PC-9 (cell line): ENCODE measurements around the gene MAN1C1. TPM values are rescaled to one million over a fixed set of nuclear protein-coding genes. Genes with fewer than 3 reads are reported as not detected.

Source experiments
- BruUV-seq: library from RNA; stranded (reverse); fragments of 400-500 nt; replicated peaks from 2 replicates; lab custom pipeline; 2021; lab: Mats Ljungman, UMichigan
- CTCF ChIA-PET: fragments of 300-600 bp; sonication (Branson Sonifier 250); formaldehyde crosslinking; loops from one replicate; lab custom pipeline; 2022; ENCODE audit warnings: antibody characterized with exemption; lab: Charles Lee
- POLR2A ChIA-PET: fragments of 300-600 bp; sonication (Branson Sonifier 250); formaldehyde crosslinking; loops from one replicate; lab custom pipeline; 2022; ENCODE audit warnings: antibody characterized with exemption; ENCODE audit not compliant: unreplicated experiment; lab: Charles Lee
- DNase-seq, 2 experiments: peaks; one replicate each; pipeline versions ENCODE4 v3.0.0 to v3.0.0-alpha.2; 2015 to 2022; ENCODE audit warnings: mixed read lengths in 1 of 2
- H2AFZ ChIP-seq: fragments of 200-600 bp; sonication (generic); 2 replicates; pipeline ENCODE4 v1.8.1; 2017; ENCODE audit warnings: antibody characterized with exemption
- H3F3A ChIP-seq: fragments of 200-600 bp; sonication (generic); 2 replicates; pipeline ENCODE4 v1.8.1; 2017; ENCODE audit warnings: antibody characterized with exemption, mild to moderate bottlenecking, low read depth; ENCODE audit not compliant: insufficient read depth
- H3K27ac ChIP-seq: fragments of 200-600 bp; sonication (generic); 2 replicates; pipeline ENCODE4 v1.6.1; 2016; ENCODE audit warnings: mixed run types
- H3K27me3 ChIP-seq: fragments of 200-600 bp; sonication (generic); 2 replicates; pipeline ENCODE4 v1.6.1; 2016; ENCODE audit warnings: low read depth, mixed run types; ENCODE audit not compliant: insufficient read depth
- H3K36me3 ChIP-seq: fragments of 200-600 bp; sonication (generic); 2 replicates; pipeline ENCODE4 v1.6.1; 2016; ENCODE audit warnings: low read depth, mixed run types
- H3K4me1 ChIP-seq: fragments of 200-600 bp; sonication (generic); replicated peaks from 2 replicates; pipeline ENCODE4 v1.6.1; 2016; ENCODE audit warnings: mixed run types; ENCODE audit not compliant: insufficient read depth
- H3K4me2 ChIP-seq: fragments of 200-600 bp; sonication (generic); 2 replicates; pipeline ENCODE4 v1.6.1; 2017; ENCODE audit warnings: mixed run types
- H3K4me3 ChIP-seq: fragments of 200-600 bp; sonication (generic); 2 replicates; pipeline ENCODE4 v1.6.1; 2016; ENCODE audit warnings: mixed run types
- H3K79me2 ChIP-seq: fragments of 200-600 bp; sonication (generic); 2 replicates; pipeline ENCODE4 v1.6.1; 2017; ENCODE audit warnings: low read depth, mixed run types
- H3K9me2 ChIP-seq: fragments of 200-600 bp; sonication (generic); 2 replicates; pipeline ENCODE4 v1.8.1; 2017; ENCODE audit warnings: mild to moderate bottlenecking; ENCODE audit not compliant: insufficient read depth
- H3K9me3 ChIP-seq: fragments of 200-600 bp; sonication (generic); 2 replicates; pipeline ENCODE4 v1.8.1; 2016; ENCODE audit warnings: low read depth; ENCODE audit not compliant: insufficient read depth
- H4K20me1 ChIP-seq: fragments of 200-600 bp; sonication (generic); 2 replicates; pipeline ENCODE4 v1.8.1; 2017; ENCODE audit not compliant: insufficient read depth
- CTCF ChIP-seq: fragments of 200-600 bp; sonication (generic); conservative IDR thresholded peaks from 2 replicates; pipeline ENCODE4 v1.6.1; 2017; ENCODE audit warnings: mixed run types, antibody characterized with exemption, mild to moderate bottlenecking, moderate library complexity
- EZH2 ChIP-seq: fragments of 200-600 bp; sonication (generic); IDR thresholded peaks from 2 replicates; pipeline ENCODE4 v1.8.0; 2017; ENCODE audit warnings: antibody characterized with exemption, low read depth
- intact Hi-C: fragments of 100-400 bp; cut with micrococcal nuclease; formaldehyde crosslinking; loops from one replicate; pipeline ENCODE4 v1.10.0; 2022; ENCODE audit not compliant: unreplicated experiment
- total RNA-seq: library from RNA; stranded (reverse); gene quantifications from 2 replicates; pipeline ENCODE4 v1.2.3, GENCODE V29; 2021

Gene MAN1C1
- total RNA-seq, 1 experiment from 2014 or later = 0.41 TPM

- Histone ChIP-seq H3F3A (no peaks in the 10 kb centered on the region), H3K9me2 (no peaks in the 10 kb centered on the region), H3K4me2 (no peak overlapping the region), H3K36me3 (no peaks in the 10 kb centered on the region), H3K9me3 (no peaks in the 10 kb centered on the region), H4K20me1 (no peaks in the 10 kb centered on the region), H3K79me2 (no peaks in the 10 kb centered on the region), H3K4me3 (no peak overlapping the region), H3K4me1 (no peaks in the 10 kb centered on the region), H3K27me3 (no peaks in the 10 kb centered on the region), H3K27ac (no peak overlapping the region), H2AFZ (no peak overlapping the region)
- ChIA-PET CTCF (interaction anchor here (0.6 kb wide), 1 partner anchor 8 kb away, joined by 3 read pairs; no protein-coding TSS in a partner anchor), POLR2A (no interaction called here)
- DNase-seq = peak in 1 of 2 experiments; percentile 75
- TF ChIP-seq EZH2 (no peak), CTCF (peak; percentile 77)
- BruUV-seq = no TSS peak
- intact Hi-C loops = loop anchor here (2.0 to 10.0 kb wide), 5 partner anchors 92 to 292 kb away; no protein-coding TSS in a partner anchor
These were observed 180.3 kb downstream of the MAN1C1 start for GRCh38 chr1:25796811-25797458.

GRCh38 chr1:25797939-25798338, 181.3 kb downstream of the MAN1C1 start:
- Histone ChIP-seq H3K9me2 (no peaks in the 10 kb centered on the region), H3K4me2 (no peak overlapping the region), H3K4me3 (no peak overlapping the region), H3K27me3 (no peaks in the 10 kb centered on the region), H3K36me3 (no peaks in the 10 kb centered on the region), H4K20me1 (no peaks in the 10 kb centered on the region), H3K27ac (no peak overlapping the region), H3K9me3 (no peaks in the 10 kb centered on the region), H3K4me1 (no peaks in the 10 kb centered on the region), H3F3A (no peaks in the 10 kb centered on the region), H2AFZ (no peak overlapping the region), H3K79me2 (no peaks in the 10 kb centered on the region)
- intact Hi-C loops = loop anchor here (2.0 to 10.0 kb wide), 5 partner anchors 93 to 293 kb away; no protein-coding TSS in a partner anchor
- BruUV-seq = no TSS peak
- TF ChIP-seq CTCF (0 out of 2 replicates have a peak, but pooled peaks have one; percentile 27), EZH2 (no peak)
- peak in 1 of 2 experiments; percentile 35 for DNase-seq
- ChIA-PET POLR2A (no interaction called here), CTCF (interaction anchor here (0.6 kb wide), 2 partner anchors 83 to 607 kb away, joined by 3 to 9 read pairs; no protein-coding TSS in a partner anchor)

GRCh38 chr1:25798666-25799351, 182.2 kb downstream of the MAN1C1 start:
- TF ChIP-seq CTCF (no peak), EZH2 (no peak)
- H3K9me2 ChIP-seq = no peaks in the 10 kb centered on the region
- H3K27ac ChIP-seq = no peak overlapping the region
- no peaks in the 10 kb centered on the region for H3F3A ChIP-seq
- H3K79me2 ChIP-seq = no peaks in the 10 kb centered on the region
- ChIA-PET CTCF (no interaction called here), POLR2A (no interaction called here)
- H3K4me2 ChIP-seq = no peak overlapping the region
- H2AFZ ChIP-seq = no peak overlapping the region
- no peaks in the 10 kb centered on the region for H4K20me1 ChIP-seq
- no peaks in the 10 kb centered on the region for H3K9me3 ChIP-seq
- no peaks in the 10 kb centered on the region for H3K27me3 ChIP-seq
- intact Hi-C loops = loop anchor here (5.0 to 10.0 kb wide), 2 partner anchors 94 to 277 kb away; no protein-coding TSS in a partner anchor
- H3K4me1 ChIP-seq = no peaks in the 10 kb centered on the region
- H3K4me3 ChIP-seq = no peak overlapping the region
- no peak for DNase-seq
- no peaks in the 10 kb centered on the region for H3K36me3 ChIP-seq
- BruUV-seq = no TSS peak
